SJCRH30 (cell line): Measurements from ENCODE around the gene FAM13C. TPM values are rescaled to one million over a fixed set of nuclear protein-coding genes. Genes with fewer than 3 reads are reported as not detected.

Experiments
- DNase-seq, 2 experiments: peaks; one replicate each; pipeline ENCODE4 v3.0.0-alpha.2; 2015 to 2020
- H3K27ac ChIP-seq: fragments of 250-450 bp; sonication (Bioruptor Pico); 2 replicates; pipeline ENCODE4 v1.5.1; 2020; ENCODE audit warnings: mild to moderate bottlenecking, moderate library complexity
- H3K27me3 ChIP-seq: fragments of 250-450 bp; sonication (Bioruptor Pico); 2 replicates; pipeline ENCODE4 v1.5.1; 2020; ENCODE audit warnings: mild to moderate bottlenecking, moderate library complexity
- H3K36me3 ChIP-seq: fragments of 250-450 bp; sonication (Bioruptor Pico); 2 replicates; pipeline ENCODE4 v1.5.1; 2020; ENCODE audit warnings: mild to moderate bottlenecking, moderate library complexity
- H3K4me1 ChIP-seq: fragments of 250-450 bp; sonication (Bioruptor Pico); 2 replicates; pipeline ENCODE4 v1.5.1; 2020; ENCODE audit warnings: mild to moderate bottlenecking, moderate library complexity
- H3K4me3 ChIP-seq: fragments of 250-450 bp; sonication (Bioruptor Pico); 2 replicates; pipeline ENCODE4 v1.5.1; 2020; ENCODE audit warnings: mild to moderate bottlenecking, moderate library complexity
- H3K9me3 ChIP-seq: fragments of 250-450 bp; sonication (Bioruptor Pico); replicated peaks from 2 replicates; pipeline ENCODE4 v1.5.1; 2020; ENCODE audit warnings: mild to moderate bottlenecking, moderate library complexity
- total RNA-seq: library from RNA; depleted of rRNA; stranded (reverse); fragments of >200 nt; shearing (Covaris generic); gene quantifications from 2 replicates; pipeline ENCODE4 v1.2.3, GENCODE V29; 2014

Gene FAM13C
- total RNA-seq, 1 experiment from 2014 or later: 1.1 TPM

GRCh38 chr10:59342000-59342399 lies 20.3 kb downstream of the FAM13C start:
- DNase-seq: no peak
- H3K36me3 ChIP-seq: no peaks in the 10 kb centered on the region
- no peaks in the 10 kb centered on the region for H3K4me1 ChIP-seq
- no peaks in the 10 kb centered on the region for H3K9me3 ChIP-seq
- H3K27ac ChIP-seq: no peak overlapping the region
- no peaks in the 10 kb centered on the region for H3K27me3 ChIP-seq
- no peak overlapping the region for H3K4me3 ChIP-seq

GRCh38 chr10:59340285-59340684 lies 22.1 kb downstream of the FAM13C start:
- Histone ChIP-seq H3K36me3 (no peaks in the 10 kb centered on the region), H3K27me3 (no peaks in the 10 kb centered on the region), H3K4me1 (no peaks in the 10 kb centered on the region), H3K9me3 (no peaks in the 10 kb centered on the region), H3K4me3 (no peak overlapping the region), H3K27ac (no peak overlapping the region)
- no peak for DNase-seq

GRCh38 chr10:59339351-59339750 lies 23.0 kb downstream of the FAM13C start:
- H3K4me1 ChIP-seq: no peaks in the 10 kb centered on the region
- no peak overlapping the region for H3K27ac ChIP-seq
- H3K36me3 ChIP-seq: no peaks in the 10 kb centered on the region
- H3K9me3 ChIP-seq: no peaks in the 10 kb centered on the region
- H3K4me3 ChIP-seq: no peak overlapping the region
- no peaks in the 10 kb centered on the region for H3K27me3 ChIP-seq
- DNase-seq: no peak

GRCh38 chr10:59337201-59337652 lies 25.1 kb downstream of the FAM13C start:
- Histone ChIP-seq H3K4me3 (no peak overlapping the region), H3K36me3 (no peaks in the 10 kb centered on the region), H3K9me3 (no peaks in the 10 kb centered on the region), H3K27me3 (no peaks in the 10 kb centered on the region), H3K27ac (no peak overlapping the region), H3K4me1 (no peaks in the 10 kb centered on the region)
- DNase-seq: peak; percentile 58 to 73

GRCh38 chr10:59336632-59337031 lies 25.7 kb downstream of the FAM13C start:
- no peaks in the 10 kb centered on the region for H3K36me3 ChIP-seq
- no peak overlapping the region for H3K27ac ChIP-seq
- no peaks in the 10 kb centered on the region for H3K27me3 ChIP-seq
- no peak for DNase-seq
- no peak overlapping the region for H3K4me3 ChIP-seq
- no peaks in the 10 kb centered on the region for H3K4me1 ChIP-seq
- no peaks in the 10 kb centered on the region for H3K9me3 ChIP-seq

GRCh38 chr10:59335497-59335896 lies 26.9 kb downstream of the FAM13C start:
- no peaks in the 10 kb centered on the region for H3K9me3 ChIP-seq
- H3K4me3 ChIP-seq: no peak overlapping the region
- no peak for DNase-seq
- no peaks in the 10 kb centered on the region for H3K36me3 ChIP-seq
- no peak overlapping the region for H3K27ac ChIP-seq
- H3K4me1 ChIP-seq: no peaks in the 10 kb centered on the region
- no peaks in the 10 kb centered on the region for H3K27me3 ChIP-seq

- DNase-seq: no peak
- Histone ChIP-seq H3K4me3 (no peak overlapping the region), H3K4me1 (no peaks in the 10 kb centered on the region), H3K27me3 (no peaks in the 10 kb centered on the region), H3K9me3 (no peaks in the 10 kb centered on the region), H3K36me3 (no peaks in the 10 kb centered on the region), H3K27ac (no peak overlapping the region)
Measured at GRCh38 chr10:59333701-59334100, 28.6 kb downstream of the FAM13C start.

GRCh38 chr10:59332581-59332980 lies 29.8 kb downstream of the FAM13C start:
- DNase-seq: no peak
- no peaks in the 10 kb centered on the region for H3K36me3 ChIP-seq
- H3K27ac ChIP-seq: no peak overlapping the region

GRCh38 chr10:59331661-59332060 lies 30.7 kb downstream of the FAM13C start:
- no peaks in the 10 kb centered on the region for H3K36me3 ChIP-seq
- no peaks in the 10 kb centered on the region for H3K9me3 ChIP-seq
- H3K27me3 ChIP-seq: no peaks in the 10 kb centered on the region
- no peak for DNase-seq
- no peak overlapping the region for H3K4me3 ChIP-seq
- H3K27ac ChIP-seq: no peak overlapping the region
- no peaks in the 10 kb centered on the region for H3K4me1 ChIP-seq

More at GRCh38 chr10:59332581-59332980, 29.8 kb downstream of the FAM13C start:
- no peaks in the 10 kb centered on the region for H3K4me1 ChIP-seq
- H3K27me3 ChIP-seq: no peaks in the 10 kb centered on the region
- no peaks in the 10 kb centered on the region for H3K9me3 ChIP-seq
- H3K4me3 ChIP-seq: no peak overlapping the region

GRCh38 chr10:59325116-59325515 lies 37.2 kb downstream of the FAM13C start:
- Histone ChIP-seq H3K4me3 (no peak overlapping the region), H3K4me1 (peaks cover 25% of the 10 kb centered on the region), H3K27ac (no peak overlapping the region), H3K9me3 (no peaks in the 10 kb centered on the region), H3K27me3 (no peaks in the 10 kb centered on the region), H3K36me3 (no peaks in the 10 kb centered on the region)
- DNase-seq: peak in 1 of 2 experiments; percentile 30

GRCh38 chr10:59324597-59324996 lies 37.8 kb downstream of the FAM13C start:
- peaks cover 25% of the 10 kb centered on the region for H3K4me1 ChIP-seq
- no peaks in the 10 kb centered on the region for H3K36me3 ChIP-seq
- DNase-seq: no peak
- no peak overlapping the region for H3K4me3 ChIP-seq
- no peaks in the 10 kb centered on the region for H3K9me3 ChIP-seq
- H3K27me3 ChIP-seq: no peaks in the 10 kb centered on the region
- H3K27ac ChIP-seq: no peak overlapping the region

- no peaks in the 10 kb centered on the region for H3K9me3 ChIP-seq
- H3K4me1 ChIP-seq: peaks cover 25% of the 10 kb centered on the region
- DNase-seq: no peak
- H3K4me3 ChIP-seq: no peak overlapping the region
- no peaks in the 10 kb centered on the region for H3K27me3 ChIP-seq
- H3K36me3 ChIP-seq: no peaks in the 10 kb centered on the region
- H3K27ac ChIP-seq: no peak overlapping the region; the same call in 1 of the 2 replicates
Measured at GRCh38 chr10:59323831-59324401, 38.4 kb downstream of the FAM13C start.

GRCh38 chr10:59323036-59323459 lies 39.3 kb downstream of the FAM13C start:
- no peaks in the 10 kb centered on the region for H3K9me3 ChIP-seq
- DNase-seq: peak; percentile 37 to 67
- H3K27ac ChIP-seq: peak overlapping the region; percentile 11; the same call in 1 of the 2 replicates

GRCh38 chr10:59322131-59322530 lies 40.2 kb downstream of the FAM13C start:
- DNase-seq: no peak
- no peak overlapping the region for H3K4me3 ChIP-seq
- H3K27me3 ChIP-seq: no peaks in the 10 kb centered on the region
- H3K9me3 ChIP-seq: no peaks in the 10 kb centered on the region
- H3K4me1 ChIP-seq: peaks cover 25% of the 10 kb centered on the region
- no peak overlapping the region for H3K27ac ChIP-seq
- no peaks in the 10 kb centered on the region for H3K36me3 ChIP-seq

More at GRCh38 chr10:59323036-59323459, 39.3 kb downstream of the FAM13C start:
- H3K36me3 ChIP-seq: no peaks in the 10 kb centered on the region
- H3K27me3 ChIP-seq: no peaks in the 10 kb centered on the region
- no peak overlapping the region for H3K4me3 ChIP-seq
- H3K4me1 ChIP-seq: peaks cover 25% of the 10 kb centered on the region

- DNase-seq: peak in 1 of 2 experiments; percentile 16
- H3K36me3 ChIP-seq: no peaks in the 10 kb centered on the region
- H3K4me1 ChIP-seq: peaks cover 25% of the 10 kb centered on the region
- H3K27me3 ChIP-seq: no peaks in the 10 kb centered on the region
- no peaks in the 10 kb centered on the region for H3K9me3 ChIP-seq
- H3K4me3 ChIP-seq: no peak overlapping the region
- 0 out of 2 replicates have a peak overlapping the region, but pooled peaks have one; percentile 21 for H3K27ac ChIP-seq
Measured at GRCh38 chr10:59320355-59320754, 42.0 kb downstream of the FAM13C start.

GRCh38 chr10:59319854-59320253 lies 42.5 kb downstream of the FAM13C start:
- Histone ChIP-seq H3K27ac (no peak overlapping the region), H3K36me3 (no peaks in the 10 kb centered on the region), H3K9me3 (no peaks in the 10 kb centered on the region), H3K4me3 (no peak overlapping the region), H3K27me3 (no peaks in the 10 kb centered on the region), H3K4me1 (peaks cover 22% of the 10 kb centered on the region)
- peak in 1 of 2 experiments; percentile 17 for DNase-seq
